ENCODE measurements around the gene ACOT9.

- TF ChIP-seq POLR2A (IDR thresholded peaks at IDR 0.05) (no peak), CTCF (IDR thresholded peaks at IDR 0.05) (no peak)
Observed at GRCh38 chrX:23656684-23657083, 86.4 kb downstream of the ACOT9 start.
